GM19023 (cell line): ENCODE results near the gene JPH2.
A peak's percentile ranks its signal among the peaks of the same experiment; 100 is the strongest.
"Not testable (repeated sequence)": the region's sequence is repeated elsewhere in the genome, so short reads cannot be mapped to it uniquely, and the experiment has no call there.

ENCODE experiments used
- ATAC-seq: cut with Tn5 transposase; IDR thresholded peaks from one replicate; pipeline ENCODE4 v1.9.1; 2021; ENCODE audit warnings: mild to moderate bottlenecking, moderate library complexity; ENCODE audit not compliant: unreplicated experiment

JPH2 gene

DNA sequence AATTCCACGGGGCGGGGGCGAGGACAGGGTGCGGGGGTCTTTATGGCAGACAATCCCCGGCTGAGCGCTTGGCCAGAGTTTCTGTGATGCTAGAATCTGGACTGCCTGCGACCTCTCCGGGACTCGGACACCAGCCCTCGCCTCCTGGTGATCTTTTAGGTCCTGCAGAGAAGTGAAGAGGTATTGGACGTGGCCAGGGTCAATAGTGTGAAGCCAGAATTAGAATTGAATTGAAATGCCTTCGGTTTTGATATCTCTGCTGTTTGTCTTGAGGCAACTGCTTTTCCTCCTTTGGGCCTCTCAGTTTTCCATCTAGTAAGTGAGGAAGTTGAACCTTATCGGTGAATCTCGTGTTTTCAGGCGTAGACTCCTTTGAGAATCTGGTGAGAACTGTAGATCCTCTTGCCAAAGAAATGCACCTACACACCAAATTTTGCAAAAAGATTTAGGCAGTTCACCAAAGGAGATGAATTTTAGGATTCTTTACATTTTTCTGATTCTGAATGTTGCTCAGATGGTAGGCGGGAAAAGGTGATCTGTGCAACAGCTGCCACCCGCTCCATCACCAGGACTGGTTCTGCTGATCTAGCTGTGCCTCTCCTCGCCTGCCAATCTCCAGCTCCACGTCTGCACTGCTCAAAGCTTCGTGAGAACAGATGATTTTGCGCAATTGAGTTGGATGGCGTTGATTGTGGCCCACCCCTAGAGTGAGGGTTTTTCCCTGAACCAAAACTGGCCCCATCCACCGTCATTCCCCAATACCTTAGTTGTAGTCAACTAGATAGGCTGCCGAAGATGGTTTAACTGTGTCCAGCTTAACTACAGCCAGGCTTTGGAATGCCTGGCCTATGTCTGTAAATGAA is 24.4 kb upstream of the JPH2 start:
- ATAC-seq, result no peak

DNA sequence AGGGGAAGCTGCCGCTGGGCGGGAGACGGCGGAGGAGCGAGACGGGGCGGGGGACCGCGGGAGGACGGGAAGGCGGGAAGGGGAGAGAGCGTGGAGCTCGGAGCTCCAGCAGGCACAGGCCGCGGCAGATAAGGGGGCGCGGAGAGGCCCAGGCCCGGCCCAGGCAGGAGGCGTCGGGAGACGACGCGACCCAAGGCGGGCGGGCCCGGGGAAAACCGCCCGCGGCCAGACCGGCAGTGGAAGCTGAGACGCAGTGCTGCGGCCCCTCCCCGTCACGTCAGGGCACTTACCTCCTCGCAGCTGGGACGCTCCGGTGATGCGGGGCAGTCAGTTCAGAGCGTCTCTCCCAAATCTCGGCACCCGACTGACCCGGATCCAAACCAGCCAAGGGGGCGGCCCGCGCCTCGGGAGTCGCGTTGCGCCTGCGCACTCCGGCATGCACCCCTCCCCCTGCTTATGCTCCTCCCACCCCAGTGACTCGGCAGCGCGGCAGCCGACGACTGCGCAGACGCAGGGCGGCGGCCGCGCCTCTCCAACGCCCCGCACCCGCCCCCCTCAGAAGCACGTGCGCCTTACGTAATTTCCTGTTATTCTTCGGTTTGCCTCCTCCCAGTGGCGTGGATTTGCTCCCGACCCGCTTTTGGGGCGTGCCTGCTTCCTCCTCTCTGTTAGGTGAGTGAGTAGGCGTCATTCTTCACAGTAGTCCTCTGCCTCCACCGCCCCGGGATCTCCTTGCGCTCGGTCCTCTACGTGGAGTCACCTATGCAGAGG is 23.6 kb upstream of the JPH2 start, which contains the start of gene OSER1:
Gene OSER1, minus strand, starts transcription at position 366 of the 771 bp plus-strand sequence. CDS start 3,814 bp downstream, outside the sequence.
- ATAC-seq, result peak; percentile 76

DNA sequence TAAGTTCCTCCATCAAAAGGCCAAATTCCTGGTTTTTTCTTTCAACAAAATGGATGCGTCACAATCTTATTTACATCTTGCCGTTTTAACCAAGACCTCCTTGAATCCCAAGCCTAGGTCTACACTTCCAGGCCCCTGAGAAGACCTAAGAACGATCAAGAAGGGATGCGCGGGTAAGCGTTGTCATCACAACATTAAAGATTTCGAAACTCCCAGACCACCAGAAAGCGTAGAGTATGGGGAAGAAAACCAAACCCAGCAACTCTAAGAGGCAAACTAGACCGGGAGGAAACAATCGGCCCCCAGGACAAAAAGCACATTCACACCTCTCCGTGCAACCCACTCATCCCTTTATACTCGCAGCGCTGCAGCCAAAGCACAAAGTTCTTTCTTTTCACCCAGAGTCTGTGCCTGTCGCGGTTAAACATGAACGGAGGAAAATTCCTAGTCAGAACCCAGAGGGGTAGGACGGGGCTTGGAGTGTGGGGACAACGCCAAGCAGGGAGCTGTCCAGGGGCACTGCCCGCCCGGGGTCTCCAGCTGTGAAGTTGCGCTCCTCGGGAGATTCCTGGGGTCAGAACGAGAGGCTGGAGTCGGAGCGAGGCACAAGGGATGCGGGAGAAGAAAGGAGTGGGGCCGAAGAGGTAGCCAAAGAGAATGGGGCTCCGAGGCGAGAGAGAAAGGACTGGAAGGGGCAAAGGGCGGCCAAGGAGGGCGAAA is 22.9 kb upstream of the JPH2 start:
- ATAC-seq, result peak; percentile 2

DNA sequence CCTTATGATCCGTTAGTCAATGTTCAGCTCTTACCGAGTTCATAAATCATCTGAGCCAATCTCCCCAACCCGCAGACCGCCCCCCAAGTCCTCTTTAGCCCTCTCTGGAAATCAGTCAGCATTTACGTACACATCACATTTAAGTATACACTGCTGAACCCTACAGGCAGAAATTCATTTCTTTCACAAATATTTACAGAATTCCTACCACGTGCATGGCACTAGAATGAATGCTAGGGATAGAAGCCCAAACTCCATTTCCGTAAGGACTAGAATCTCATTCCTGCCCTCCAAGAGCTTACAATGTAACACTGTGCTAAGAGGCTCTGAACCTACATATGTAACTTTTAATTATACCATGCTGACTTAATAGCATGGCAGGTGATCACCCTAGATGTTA is 21.8 kb upstream of the JPH2 start:
- no peak for ATAC-seq

DNA sequence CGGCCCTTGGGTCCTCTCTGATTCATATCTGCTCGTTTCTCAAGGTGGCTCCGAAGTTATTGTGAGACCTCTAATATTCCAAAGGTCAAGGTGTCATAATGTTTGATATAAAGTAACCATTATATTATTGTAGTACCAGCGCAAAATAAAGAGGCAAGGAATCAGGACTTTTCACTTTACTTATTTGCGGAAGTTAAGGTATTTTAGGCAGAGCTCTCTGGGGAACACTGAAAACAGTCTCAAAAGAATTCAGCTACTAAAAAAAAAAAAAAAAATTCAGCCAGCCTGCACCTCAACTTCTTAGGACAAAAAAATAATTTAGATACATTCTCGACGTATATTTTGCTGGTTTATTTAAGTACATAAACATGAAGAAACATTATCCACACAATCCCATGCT is 21.2 kb upstream of the JPH2 start:
- ATAC-seq, result no peak

DNA sequence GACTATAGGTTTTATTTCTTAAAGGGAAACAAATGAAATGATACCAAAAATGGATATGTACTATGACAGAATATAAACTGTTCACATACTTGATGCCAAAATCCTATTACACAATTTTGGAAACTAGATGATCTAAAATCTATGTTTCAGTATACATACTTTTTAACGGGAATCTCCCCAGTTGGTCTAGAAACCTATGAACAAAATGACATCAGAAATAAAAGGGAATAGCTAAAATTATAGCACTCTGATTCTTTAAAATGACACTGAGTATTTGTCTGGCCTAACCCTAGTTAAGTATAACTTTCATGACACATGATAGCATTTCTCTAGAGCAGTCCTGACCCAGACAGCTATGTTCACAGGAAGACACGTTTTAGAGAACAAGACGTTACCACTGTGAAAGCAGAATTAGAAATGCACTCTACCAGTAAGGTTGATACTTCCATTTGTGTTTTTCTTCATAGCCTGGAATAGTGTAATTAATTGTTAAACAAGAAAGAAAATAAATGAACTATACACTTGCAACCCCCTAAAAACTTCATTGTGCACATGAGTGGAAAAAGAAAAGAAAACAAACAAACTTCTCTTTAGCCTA is 20.2 kb upstream of the JPH2 start:
- ATAC-seq, result no peak

DNA sequence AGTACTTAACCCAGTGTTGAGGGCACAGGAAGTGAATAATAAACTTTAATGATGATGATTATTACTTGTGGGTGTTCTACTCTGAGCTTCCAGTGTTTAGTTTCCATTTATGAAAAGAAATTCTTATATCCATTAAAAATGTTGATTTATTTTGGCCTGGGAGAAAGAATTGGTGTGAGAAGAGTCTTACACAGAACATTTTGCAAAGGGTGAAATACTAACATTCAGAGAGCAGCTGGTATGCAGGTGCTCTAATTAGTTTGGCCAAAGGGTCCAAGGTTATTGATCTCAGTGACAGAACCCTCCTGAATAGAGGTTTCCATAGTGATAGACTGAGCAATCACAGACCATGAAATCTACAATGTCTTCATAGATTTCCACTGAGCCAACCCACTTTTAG is 19.1 kb upstream of the JPH2 start:
- no peak for ATAC-seq

DNA sequence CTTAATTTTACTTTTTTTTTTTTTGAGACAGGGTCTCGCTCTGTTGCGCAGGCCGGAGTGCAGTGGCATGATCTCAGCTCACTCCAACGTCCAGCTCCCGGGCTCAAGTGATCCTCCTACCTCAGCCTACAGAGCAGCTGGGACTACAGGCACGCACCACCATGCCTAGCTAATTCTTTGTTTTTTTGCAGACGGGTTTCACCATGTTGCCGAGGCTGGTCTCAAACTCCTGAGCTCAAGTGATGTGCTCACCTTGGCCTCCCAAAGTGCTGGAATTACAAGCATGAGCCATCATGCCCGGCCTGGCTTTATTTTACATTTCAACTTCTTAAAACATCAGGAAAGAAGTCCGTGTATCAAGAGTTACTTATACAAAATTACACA is 17.8 kb upstream of the JPH2 start:
- ATAC-seq, result no peak

DNA sequence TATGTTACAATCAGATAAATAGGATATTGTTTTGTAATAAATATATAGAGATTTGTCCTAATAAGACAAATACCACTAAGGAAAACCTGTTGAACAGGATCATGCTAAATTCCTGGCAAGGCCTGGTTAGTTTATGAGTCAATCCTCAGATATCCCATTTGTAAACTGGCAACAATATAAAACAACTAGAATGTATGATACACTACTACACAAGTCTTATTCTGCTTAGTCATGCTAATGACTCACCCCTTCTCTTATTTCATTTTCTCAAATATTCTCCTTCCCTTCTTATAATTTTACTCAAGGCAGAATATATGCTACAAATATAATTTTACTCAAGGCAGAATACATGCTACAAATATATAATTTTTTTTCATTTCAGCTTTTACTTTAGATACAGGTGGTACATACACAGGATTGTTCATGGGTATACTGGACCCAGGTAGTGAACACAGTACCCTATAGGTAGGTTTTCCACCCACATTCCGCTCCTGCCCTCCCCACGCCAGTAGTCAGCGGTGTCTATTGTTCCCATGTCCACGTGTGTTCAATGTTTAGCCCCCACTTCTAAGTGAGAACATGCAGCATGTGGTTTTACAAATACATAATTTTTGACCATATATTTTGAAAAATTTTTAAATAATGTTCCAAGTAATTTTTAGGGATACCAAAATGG is 17.3 kb upstream of the JPH2 start:
- ATAC-seq, result no peak

DNA sequence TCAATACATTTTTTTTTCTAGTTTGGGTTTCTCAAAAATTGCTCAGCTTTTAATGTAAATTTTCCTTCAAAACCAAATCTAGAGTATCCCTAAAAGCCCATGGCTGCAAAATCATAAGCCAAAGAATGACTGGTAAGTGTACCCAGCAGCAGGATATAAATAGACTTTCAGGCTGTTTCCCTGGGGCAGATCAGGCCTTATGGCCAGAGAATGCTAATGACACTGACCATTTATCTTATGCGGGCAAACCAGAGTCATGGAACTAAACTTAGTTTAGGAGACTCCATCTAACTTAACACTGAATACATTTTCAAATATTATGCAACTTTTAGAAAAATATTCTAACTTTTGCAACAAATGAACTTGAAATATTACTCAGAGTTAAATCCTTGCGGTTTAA is 16.2 kb upstream of the JPH2 start:
- ATAC-seq, result no peak

DNA sequence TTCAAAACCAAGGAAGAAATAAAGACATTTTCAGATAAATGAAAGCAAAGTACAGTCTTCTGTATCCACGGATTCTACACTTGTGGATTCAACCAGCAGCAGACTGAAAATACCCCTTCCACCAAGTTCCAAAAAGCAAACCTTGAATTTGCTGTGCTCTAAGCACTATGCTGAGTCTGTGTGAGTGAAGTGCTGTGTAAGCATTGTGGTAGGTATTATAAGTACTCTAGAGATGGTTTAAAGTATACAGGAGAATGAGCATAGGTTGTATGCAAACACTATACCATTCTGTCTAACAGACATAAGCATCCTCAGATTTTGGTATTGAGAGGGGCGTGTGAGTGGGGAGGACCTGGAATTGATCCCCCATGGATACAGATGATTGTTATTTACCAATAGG is 14.0 kb upstream of the JPH2 start:
- ATAC-seq, result no peak

DNA sequence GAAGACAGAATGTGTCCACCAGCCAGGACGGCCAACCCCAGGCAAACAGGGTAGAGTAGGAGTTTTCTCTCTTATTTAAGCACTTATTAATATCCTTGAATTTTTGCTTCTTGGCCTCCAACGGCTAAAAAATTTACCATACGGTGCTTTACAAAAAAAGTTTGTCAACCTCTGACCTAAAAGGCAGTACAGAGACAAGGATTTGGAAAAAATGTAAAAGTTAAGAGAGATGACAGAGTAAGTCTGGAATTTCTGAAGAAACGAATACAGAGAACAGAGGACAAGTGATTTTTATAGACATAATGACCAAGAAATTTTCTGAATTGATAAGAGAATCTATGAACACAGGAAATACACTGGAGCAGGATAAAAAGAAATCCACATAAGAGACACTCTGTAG is 13.4 kb upstream of the JPH2 start:
- no peak for ATAC-seq

DNA sequence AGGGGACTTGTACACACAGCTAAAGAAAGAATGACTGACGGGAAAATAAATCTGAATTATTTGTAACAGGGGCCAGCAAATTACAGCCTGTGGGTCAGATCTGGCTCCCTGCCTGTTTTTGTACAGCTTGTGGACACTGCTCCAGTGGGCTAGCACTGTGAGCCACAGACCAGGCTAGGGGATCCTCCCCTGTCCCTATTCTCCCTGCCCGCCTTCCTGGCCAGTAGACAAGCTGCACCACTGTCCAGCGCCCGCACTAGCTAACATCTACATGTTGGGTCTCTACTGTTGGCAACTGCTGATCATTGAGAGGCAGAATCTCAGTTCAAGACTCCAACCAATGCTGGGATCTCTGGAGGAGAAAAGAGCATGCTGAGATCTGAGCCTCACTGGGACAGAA is 12.9 kb upstream of the JPH2 start:
- ATAC-seq, result no peak

DNA sequence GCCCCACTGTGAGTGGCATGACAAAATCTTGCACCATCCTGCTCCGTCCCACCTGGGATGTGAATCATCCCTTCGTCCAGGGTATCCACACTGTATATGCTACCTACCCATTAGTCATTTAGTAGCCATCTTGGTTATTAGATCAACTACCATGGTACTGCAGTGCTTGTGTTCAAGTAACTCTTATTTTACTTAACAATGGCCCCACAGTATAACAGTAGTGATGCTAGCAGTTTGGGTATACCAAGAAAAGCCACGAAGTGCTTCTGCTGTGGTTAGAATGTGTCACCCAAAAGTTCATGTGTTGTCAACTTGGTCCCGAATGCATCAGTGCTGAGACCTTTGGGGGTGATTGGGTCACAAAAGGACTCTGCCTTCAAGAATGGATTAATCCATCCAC is 11.9 kb upstream of the JPH2 start:
- ATAC-seq, result no peak

DNA sequence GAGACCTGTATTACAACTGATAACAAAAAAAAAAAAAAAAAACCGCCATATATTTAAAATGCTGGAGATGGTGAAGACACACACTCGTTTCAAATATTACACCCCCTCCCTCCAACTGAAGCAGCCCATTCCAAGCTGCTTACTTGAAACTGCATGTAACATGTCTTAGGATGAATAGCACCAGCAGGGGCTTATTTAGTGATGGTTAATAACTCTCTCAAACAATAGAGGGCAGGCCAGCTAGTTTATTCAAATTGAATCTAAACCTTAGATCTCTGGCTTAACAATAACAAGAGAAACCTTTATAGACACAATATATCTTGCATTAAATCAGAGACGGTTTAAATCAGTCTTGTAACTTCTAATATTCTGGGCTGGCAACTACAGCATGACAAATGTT is 9.3 kb upstream of the JPH2 start:
- no peak for ATAC-seq

DNA sequence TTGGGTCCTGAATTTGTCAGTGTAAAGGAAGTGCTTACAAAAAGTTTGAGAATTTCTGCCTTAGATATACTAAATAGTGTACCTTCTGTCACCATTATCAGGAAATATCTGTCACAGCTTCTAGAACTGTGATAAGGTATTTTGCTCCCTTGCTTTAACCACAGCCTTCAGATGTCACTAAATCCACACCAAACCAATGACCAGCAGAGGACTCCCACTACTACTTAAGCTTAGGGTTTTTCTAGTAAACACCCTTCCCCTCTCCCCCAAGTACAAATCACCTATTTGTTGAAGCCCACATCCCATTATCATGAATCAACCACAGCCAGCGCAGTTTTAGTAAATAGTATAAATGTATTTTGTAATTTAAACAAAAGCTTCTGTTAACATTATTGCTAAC is 8.6 kb upstream of the JPH2 start:
- no peak for ATAC-seq

DNA sequence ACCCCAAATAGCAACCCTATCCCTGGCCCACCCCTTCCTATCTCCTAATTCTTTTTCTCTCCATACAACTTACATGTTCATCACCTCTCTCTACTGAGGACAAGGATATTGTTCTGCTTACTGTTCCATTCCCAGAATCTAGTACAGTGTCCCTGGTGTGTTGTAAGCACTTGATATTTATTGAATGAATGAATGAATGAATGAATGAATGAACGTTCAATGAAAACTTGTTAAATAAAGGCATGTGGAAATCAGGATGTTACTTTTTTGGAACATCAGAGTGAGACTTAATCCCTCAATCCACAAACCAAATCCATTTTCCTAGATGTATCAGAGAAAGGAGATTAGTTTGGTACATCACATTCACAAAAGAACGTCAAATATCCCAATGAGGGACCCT is 6.8 kb upstream of the JPH2 start:
- no peak for ATAC-seq

DNA sequence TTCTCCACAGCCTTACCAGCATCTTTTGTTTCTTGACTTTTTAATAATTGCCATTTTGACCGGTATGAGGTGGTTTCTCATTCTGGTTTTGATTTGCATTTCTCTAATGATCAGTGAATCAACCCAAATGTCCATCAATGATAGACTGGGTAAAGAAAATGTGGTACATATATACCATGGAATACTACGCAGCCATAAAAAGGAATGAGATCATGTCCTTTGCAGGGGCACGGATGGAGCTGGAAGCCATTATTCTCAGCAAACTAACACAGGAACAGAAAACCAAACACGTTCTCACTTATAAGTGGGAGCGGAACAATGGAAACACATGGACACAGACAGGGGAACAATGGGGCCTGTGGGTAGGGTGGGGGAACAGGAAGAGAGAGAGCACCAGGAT is 4.7 kb upstream of the JPH2 start:
- ATAC-seq, result not testable (repeated sequence)

DNA sequence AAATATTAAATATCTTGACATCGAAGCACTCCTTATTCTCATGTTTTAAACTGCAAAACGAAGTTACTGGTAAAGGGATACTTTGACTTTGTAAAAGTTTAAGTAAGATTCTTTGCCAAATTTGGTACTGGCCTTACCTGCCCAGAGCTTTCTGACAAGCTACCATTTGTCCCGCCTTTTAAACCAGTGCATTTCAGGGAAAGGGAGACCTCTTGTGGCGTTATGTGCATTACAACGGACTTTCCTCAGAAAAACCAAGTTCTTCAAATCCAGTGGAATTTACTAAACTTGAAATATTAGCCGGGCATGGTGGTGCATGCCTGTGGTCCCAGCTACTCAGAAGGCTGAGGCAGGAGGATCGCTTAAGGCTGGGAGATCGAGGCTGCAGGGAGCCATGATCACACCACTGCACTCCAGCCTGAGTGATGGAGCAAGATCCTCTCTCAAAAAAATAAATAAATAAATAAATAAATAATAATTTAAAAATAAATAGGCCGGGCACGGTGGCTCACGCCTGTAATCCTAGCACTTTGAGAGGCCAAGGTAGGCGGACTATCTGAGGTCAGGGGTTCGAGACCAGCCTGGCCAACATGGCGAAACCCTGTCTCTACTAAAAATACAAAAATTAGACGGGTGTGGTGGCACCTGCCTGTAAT is 3.3 kb upstream of the JPH2 start:
- not testable (repeated sequence) for ATAC-seq

DNA sequence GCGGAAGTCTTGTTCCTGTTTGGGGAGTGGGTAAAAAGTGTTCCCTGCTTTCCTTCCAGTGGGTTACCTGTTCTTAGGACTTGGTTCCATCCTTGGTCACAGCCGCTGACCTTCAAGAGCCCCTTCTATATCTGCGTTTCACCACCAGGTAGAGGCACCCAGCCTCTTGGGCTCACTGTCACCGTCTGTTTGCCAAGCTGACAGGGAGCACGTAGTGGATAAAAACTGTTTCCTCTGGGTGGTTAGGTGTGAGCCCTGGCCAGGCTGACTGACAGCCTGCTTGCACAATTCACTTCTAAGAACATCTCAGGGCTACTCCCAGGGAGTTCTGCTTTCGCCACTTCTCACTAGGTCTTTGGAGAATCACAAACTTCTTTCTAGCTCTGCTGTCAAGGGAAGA is 1.8 kb upstream of the JPH2 start:
- ATAC-seq, result no peak
